ENCODE data around the gene CMTR1.

The CMTR1 gene

GRCh38 chr6:37501632-37502491, 68.8 kb downstream of the CMTR1 start:
- TF ChIP-seq GATA3 (IDR thresholded peaks at IDR 0.05; ENCODE audit: low read depth, low read length), result peak; percentile 77
- TF ChIP-seq GATA2 (IDR thresholded peaks at IDR 0.05; ENCODE audit: low read depth, low read length), result peak; percentile 89

GRCh38 chr6:37502703-37503291, 69.8 kb downstream of the CMTR1 start:
- no peak for TF ChIP-seq GATA2 (IDR thresholded peaks at IDR 0.05; ENCODE audit: low read depth, low read length)
- TF ChIP-seq GATA3 (IDR thresholded peaks at IDR 0.05; ENCODE audit: low read depth, low read length), result no peak

GRCh38 chr6:37503309-37503965, 70.4 kb downstream of the CMTR1 start:
- TF ChIP-seq GATA2 (IDR thresholded peaks at IDR 0.05; ENCODE audit: low read depth, low read length), result no peak
- TF ChIP-seq GATA3 (IDR thresholded peaks at IDR 0.05; ENCODE audit: low read depth, low read length), result no peak

GRCh38 chr6:37504024-37504423, 71.0 kb downstream of the CMTR1 start:
- TF ChIP-seq GATA2 (IDR thresholded peaks at IDR 0.05; ENCODE audit: low read depth, low read length) (no peak), GATA3 (IDR thresholded peaks at IDR 0.05; ENCODE audit: low read depth, low read length) (no peak)

GRCh38 chr6:37506479-37506878, 73.5 kb downstream of the CMTR1 start:
- TF ChIP-seq GATA3 (IDR thresholded peaks at IDR 0.05; ENCODE audit: low read depth, low read length) (no peak), GATA2 (IDR thresholded peaks at IDR 0.05; ENCODE audit: low read depth, low read length) (no peak)

- TF ChIP-seq GATA3 (IDR thresholded peaks at IDR 0.05; ENCODE audit: low read depth, low read length), result no peak
- TF ChIP-seq GATA2 (IDR thresholded peaks at IDR 0.05; ENCODE audit: low read depth, low read length), result no peak
Measured at GRCh38 chr6:37507077-37507476, 74.1 kb downstream of the CMTR1 start.

- TF ChIP-seq GATA2 (IDR thresholded peaks at IDR 0.05; ENCODE audit: low read depth, low read length), result no peak
- TF ChIP-seq GATA3 (IDR thresholded peaks at IDR 0.05; ENCODE audit: low read depth, low read length), result no peak
Measured at GRCh38 chr6:37507690-37508421, 74.8 kb downstream of the CMTR1 start.

- TF ChIP-seq GATA3 (IDR thresholded peaks at IDR 0.05; ENCODE audit: low read depth, low read length) (no peak), GATA2 (IDR thresholded peaks at IDR 0.05; ENCODE audit: low read depth, low read length) (no peak)
Measured at GRCh38 chr6:37511201-37511600, 78.2 kb downstream of the CMTR1 start.

GRCh38 chr6:37511910-37512399, 78.9 kb downstream of the CMTR1 start:
- TF ChIP-seq GATA2 (IDR thresholded peaks at IDR 0.05; ENCODE audit: low read depth, low read length), result no peak

GRCh38 chr6:37512400-37513011, 79.5 kb downstream of the CMTR1 start:
- TF ChIP-seq GATA3 (IDR thresholded peaks at IDR 0.05; ENCODE audit: low read depth, low read length) (no peak), GATA2 (IDR thresholded peaks at IDR 0.05; ENCODE audit: low read depth, low read length) (no peak)

- TF ChIP-seq GATA3 (IDR thresholded peaks at IDR 0.05; ENCODE audit: low read depth, low read length) (no peak), GATA2 (IDR thresholded peaks at IDR 0.05; ENCODE audit: low read depth, low read length) (no peak)
Measured at GRCh38 chr6:37513155-37513554, 80.1 kb downstream of the CMTR1 start.

GRCh38 chr6:37513576-37513975, 80.6 kb downstream of the CMTR1 start:
- no peak for TF ChIP-seq GATA3 (IDR thresholded peaks at IDR 0.05; ENCODE audit: low read depth, low read length)
- no peak for TF ChIP-seq GATA2 (IDR thresholded peaks at IDR 0.05; ENCODE audit: low read depth, low read length)

- no peak for TF ChIP-seq GATA2 (IDR thresholded peaks at IDR 0.05; ENCODE audit: low read depth, low read length)
- no peak for TF ChIP-seq GATA3 (IDR thresholded peaks at IDR 0.05; ENCODE audit: low read depth, low read length)
Measured at GRCh38 chr6:37514321-37514771, 81.3 kb downstream of the CMTR1 start.

All from SH-SY5Y (cell line).